NCI-H69 (cell line): ENCODE results near the gene ACOT8.
A peak's percentile ranks its signal among the peaks of the same experiment; 100 is the strongest.
"Not testable (repeated sequence)": the region's sequence is repeated elsewhere in the genome, so short reads cannot be mapped to it uniquely, and the experiment has no call there.

Experiments used
- DNase-seq: peaks from one replicate; lab custom pipeline; 2025; lab: John Stamatoyannopoulos, UW

Gene ACOT8

GRCh38 chr20:45887346-45887715 is 30.1 kb upstream of the ACOT8 start, which contains the start of gene SPATA25:
TSS of gene SPATA25 (minus strand) at chr20:45887622. CDS start at chr20:45887590, 32 bp downstream.
- no peak for DNase-seq

DNA sequence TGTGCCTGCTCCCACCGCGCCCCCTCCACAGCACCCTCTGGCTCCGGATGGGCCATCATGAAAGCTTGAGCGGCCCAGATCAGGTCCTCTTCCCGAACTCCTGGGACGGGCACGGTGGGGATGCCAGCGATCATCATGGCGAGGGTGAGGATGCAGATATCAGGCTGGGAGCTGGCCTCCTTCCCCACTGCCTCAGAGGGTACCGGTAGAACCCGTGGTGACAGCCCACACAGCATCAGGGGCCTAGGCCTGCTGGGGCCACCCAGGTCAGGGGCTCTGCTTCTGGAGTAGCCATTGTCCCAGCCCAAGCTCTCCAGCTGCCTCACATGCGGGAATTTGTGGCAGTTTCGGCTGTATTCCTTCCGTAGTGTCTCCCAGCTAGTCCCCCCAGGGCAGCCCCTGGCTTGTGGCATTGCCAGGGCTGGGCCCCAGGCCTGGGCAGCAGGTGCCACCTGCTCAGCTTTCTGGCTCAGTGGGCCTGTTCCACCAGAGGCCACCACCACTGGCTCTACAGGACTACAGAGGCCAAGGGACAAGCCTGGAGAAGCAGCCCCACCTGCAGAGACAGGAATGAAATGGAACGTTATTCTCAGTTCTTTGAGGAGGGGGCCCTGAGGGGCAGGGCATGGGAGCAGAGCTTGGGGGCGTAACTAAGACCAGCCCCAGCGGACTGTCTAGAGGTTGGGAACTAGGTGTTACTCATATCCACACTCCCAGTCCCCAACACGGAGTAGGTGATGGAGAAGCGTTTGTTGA is 29.6 kb upstream of the ACOT8 start:
- DNase-seq: no peak

- no peak for DNase-seq
Observed at GRCh38 chr20:45883100-45883469, 25.9 kb upstream of the ACOT8 start.

- DNase-seq: no peak
Observed at GRCh38 chr20:45882469-45883099, 25.4 kb upstream of the ACOT8 start.

GRCh38 chr20:45880988-45881788 is 24.0 kb upstream of the ACOT8 start, which contains the start of gene ZSWIM1:
TSS of gene ZSWIM1 (plus strand) at chr20:45881227. CDS start at chr20:45882593, 1,366 bp downstream.
- peak; percentile 96 for DNase-seq

- no peak for DNase-seq
Observed at GRCh38 chr20:45878076-45878761, 21.0 kb upstream of the ACOT8 start.

- no peak for DNase-seq
Observed at GRCh38 chr20:45874576-45874975, 17.4 kb upstream of the ACOT8 start.

DNA sequence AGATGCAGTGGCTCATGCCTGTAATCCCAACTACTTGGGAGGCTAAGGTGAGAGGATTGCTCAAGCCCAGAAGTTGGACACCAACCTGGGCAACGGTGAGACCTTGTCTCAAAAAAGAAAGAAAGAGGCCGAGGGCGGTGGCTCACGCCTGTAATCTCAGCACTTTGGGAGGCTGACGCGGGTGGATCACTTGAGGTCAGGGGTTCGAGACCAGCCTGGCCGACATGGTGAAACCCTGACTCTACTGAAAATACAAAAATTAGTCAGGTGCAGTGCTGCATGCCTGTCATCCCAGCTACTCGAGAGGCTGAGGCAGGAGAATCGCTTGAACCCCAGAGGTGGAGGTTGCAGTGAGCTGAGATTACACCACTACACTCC is 16.9 kb upstream of the ACOT8 start:
- DNase-seq: not testable (repeated sequence)

DNA sequence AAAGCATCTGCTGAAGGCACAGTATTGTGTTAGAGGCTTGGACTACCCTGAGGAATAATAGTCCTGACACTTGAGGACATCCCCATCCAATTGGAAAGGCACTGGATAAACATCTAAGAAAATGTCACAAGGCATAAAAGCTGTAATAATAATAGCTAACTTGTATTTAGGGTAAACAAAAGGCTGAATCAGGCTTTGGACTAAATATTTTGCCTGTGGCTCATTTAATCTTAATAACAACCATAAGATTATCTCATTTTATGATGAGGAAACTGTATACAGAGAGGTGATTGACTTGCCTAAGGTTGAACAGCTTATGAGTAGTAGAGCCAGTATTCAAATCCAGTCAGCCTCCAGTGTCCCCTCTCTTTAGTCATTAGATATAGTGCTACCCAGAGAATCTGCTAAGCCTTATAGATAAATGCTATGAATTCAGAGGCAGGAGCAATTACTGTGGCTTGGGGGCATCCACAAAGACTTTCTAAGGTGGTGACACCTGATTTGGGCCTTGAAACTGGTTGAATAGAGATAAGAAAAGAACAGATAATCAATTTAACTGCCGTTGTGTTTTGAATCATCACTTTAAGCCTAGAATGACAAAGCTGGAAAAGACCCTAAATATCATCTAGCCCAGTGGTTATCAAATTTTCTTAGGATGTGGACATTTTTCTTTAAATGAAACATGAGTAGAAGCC is 16.4 kb upstream of the ACOT8 start:
- no peak for DNase-seq

- DNase-seq: no peak
Observed at GRCh38 chr20:45872626-45873025, 15.4 kb upstream of the ACOT8 start.

GRCh38 chr20:45867819-45868176 is 10.6 kb upstream of the ACOT8 start:
- no peak for DNase-seq

DNA sequence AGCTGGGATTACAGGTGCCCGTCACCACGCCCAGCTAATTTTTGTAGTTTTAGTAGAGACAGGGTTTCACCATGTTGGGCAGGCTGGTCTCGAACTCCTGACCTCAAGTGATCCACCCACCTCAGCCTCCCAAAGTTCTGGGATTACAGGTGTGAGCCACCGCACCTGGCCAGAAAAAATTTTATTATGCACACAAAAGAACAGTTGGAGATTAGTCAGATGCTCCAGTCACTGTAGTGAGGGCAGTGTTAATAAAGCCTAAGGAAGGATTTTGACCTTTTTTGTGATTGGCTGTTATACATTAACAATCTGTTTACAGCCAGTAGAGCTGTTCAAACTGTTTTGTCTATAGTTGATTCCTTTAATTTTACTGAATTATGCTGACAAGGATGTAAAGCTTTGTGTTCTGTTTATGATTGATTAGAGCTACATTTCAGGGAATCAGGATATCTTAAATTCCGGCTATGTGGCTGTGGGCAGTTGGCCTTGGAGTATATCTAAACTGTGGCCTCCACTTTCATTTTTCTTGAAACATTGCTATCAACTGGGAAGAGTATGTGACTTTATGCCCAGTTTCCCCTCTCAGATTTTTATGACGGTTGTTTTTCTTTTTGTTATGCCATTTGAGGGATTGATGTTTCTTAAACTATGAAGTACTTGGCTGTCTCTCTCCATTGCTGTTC is 10.1 kb upstream of the ACOT8 start:
- no peak for DNase-seq

- no peak for DNase-seq
Observed at GRCh38 chr20:45866454-45866853, 9.3 kb upstream of the ACOT8 start.

- no peak for DNase-seq
Observed at GRCh38 chr20:45863543-45864470, 6.6 kb upstream of the ACOT8 start.

GRCh38 chr20:45861221-45862075 is 4.3 kb upstream of the ACOT8 start:
- peak; percentile 58 for DNase-seq

- DNase-seq: no peak
Observed at GRCh38 chr20:45860560-45861220, 3.5 kb upstream of the ACOT8 start.

DNA sequence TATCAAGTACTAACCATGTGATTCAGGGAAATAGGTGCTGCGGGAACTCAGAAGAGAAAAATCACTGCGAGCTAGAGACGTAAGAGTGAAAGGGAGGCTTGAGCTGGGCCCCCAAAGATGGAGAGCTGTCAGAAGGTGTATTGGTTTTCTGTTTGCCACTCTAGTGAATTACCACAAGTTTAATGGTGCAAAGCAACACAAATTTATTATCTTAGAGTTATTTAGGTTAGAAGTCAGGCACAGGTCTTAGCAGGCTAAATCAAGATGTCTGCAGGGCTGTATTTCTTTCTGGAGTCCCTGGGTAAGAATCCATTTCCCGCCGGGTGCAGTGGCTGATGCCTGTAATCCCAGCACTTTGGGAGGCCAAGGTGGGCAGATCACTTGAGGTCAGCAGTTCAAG is 2.7 kb upstream of the ACOT8 start:
- no peak for DNase-seq

DNA sequence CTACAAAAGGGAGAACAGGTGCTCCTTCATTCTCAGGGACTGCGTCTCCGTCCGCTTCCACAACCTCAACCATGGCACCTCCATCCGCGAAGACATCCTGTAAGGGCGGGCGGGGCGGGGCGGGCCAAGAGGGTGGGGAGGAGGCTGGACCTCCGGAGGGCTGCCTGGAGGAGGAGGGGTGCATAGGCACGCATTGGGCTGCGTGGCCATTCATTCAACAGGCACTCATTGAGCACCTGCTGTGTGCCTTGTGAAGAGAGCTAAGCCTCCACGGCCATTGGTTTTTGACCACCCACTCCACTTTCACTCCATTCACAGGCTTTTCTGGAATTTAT is 657 bp upstream of the ACOT8 start:
- peak; percentile 50 for DNase-seq

DNA sequence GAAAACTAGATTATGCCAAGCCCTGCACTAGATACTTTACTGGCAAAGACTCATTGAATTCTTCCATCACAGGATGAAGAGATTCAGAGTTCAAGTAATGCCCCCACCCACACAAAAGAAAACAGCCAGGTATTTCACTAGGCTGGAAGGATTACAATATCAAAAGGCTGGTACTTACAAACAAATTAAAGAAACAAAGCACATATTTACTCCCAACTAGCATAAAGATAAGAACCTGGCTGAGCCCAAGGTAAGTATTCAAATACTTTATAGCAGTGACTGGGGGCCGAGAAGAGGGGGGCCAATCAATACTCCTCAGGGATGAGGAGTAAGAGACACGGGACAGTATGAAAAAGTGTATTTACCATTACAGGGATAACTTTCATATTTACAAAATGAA is 3.7 kb downstream of the ACOT8 start:
- DNase-seq: no peak
